GM19328 (cell line): ENCODE data around the gene NAMPT.

Experiments
- ATAC-seq: cut with Tn5 transposase; IDR thresholded peaks from one replicate; pipeline ENCODE4 v1.9.1; 2021; ENCODE audit warnings: mild to moderate bottlenecking, moderate library complexity; ENCODE audit not compliant: unreplicated experiment

NAMPT gene

GRCh38 chr7:106277976-106278375 lies 6.8 kb downstream of the NAMPT start:
- no peak for ATAC-seq

GRCh38 chr7:106276513-106276912 lies 8.3 kb downstream of the NAMPT start:
- no peak for ATAC-seq

GRCh38 chr7:106273009-106273668 lies 11.6 kb downstream of the NAMPT start:
- no peak for ATAC-seq

- no peak for ATAC-seq
Measured at GRCh38 chr7:106270122-106270977, 14.4 kb downstream of the NAMPT start.

- no peak for ATAC-seq
Measured at GRCh38 chr7:106269254-106269961, 15.4 kb downstream of the NAMPT start.

- no peak for ATAC-seq
Measured at GRCh38 chr7:106265133-106265532, 19.6 kb downstream of the NAMPT start.

- no peak for ATAC-seq
Measured at GRCh38 chr7:106262221-106262881, 22.4 kb downstream of the NAMPT start.

- ATAC-seq = peak; percentile 52
Measured at GRCh38 chr7:106260136-106260561, 24.6 kb downstream of the NAMPT start.

GRCh38 chr7:106258789-106259188 lies 26.0 kb downstream of the NAMPT start:
- ATAC-seq = no peak

GRCh38 chr7:106257752-106258151 lies 27.0 kb downstream of the NAMPT start:
- no peak for ATAC-seq

GRCh38 chr7:106256144-106256543 lies 28.6 kb downstream of the NAMPT start:
- no peak for ATAC-seq

GRCh38 chr7:106255246-106255645 lies 29.5 kb downstream of the NAMPT start:
- ATAC-seq = no peak

- no peak for ATAC-seq
Measured at GRCh38 chr7:106254525-106255116, 30.2 kb downstream of the NAMPT start.

- no peak for ATAC-seq
Measured at GRCh38 chr7:106252568-106252967, 32.2 kb downstream of the NAMPT start.

GRCh38 chr7:106249488-106249887 lies 35.3 kb downstream of the NAMPT start:
- ATAC-seq = no peak

GRCh38 chr7:106248600-106248999 lies 36.2 kb downstream of the NAMPT start:
- no peak for ATAC-seq

GRCh38 chr7:106247841-106248240 lies 36.9 kb downstream of the NAMPT start:
- ATAC-seq = no peak

- no peak for ATAC-seq
Measured at GRCh38 chr7:106246902-106247711, 37.7 kb downstream of the NAMPT start.

- no peak for ATAC-seq
Measured at GRCh38 chr7:106243893-106244292, 40.9 kb downstream of the NAMPT start.

GRCh38 chr7:106239406-106239805 lies 45.4 kb downstream of the NAMPT start:
- no peak for ATAC-seq
